Karpas-422 (cell line): ENCODE measurements around the gene BTG3. TPM values are rescaled to one million over a fixed set of nuclear protein-coding genes. Genes with fewer than 3 reads are reported as not detected.

Experiments
- small RNA-seq: library from RNA; depleted of rRNA; stranded (forward); fragments of <200 nt; gene quantifications from one replicate; pipeline ENCODE3, GENCODE V24; 2014
- total RNA-seq: library from RNA; depleted of rRNA; stranded (reverse); fragments of >200 nt; shearing (Covaris generic); gene quantifications from 2 replicates; pipeline ENCODE4 v1.2.3, GENCODE V29; 2014; ENCODE audit warnings: low replicate concordance; rRNA removed

Gene BTG3
- total RNA-seq, 1 experiment from 2014 or later, result 13.6 TPM

Small RNAs within 50 kb of the gene (small RNA-seq; reads per million reads assigned to genes)
- gene RF00019, result not detected

Other genes starting within 250 kb of the BTG3 start
- not detected in 2 replicates for gene CXADR, start 99.9 kb downstream of the BTG3 start, total RNA-seq
- 31.6 and 37.4 TPM in 2 replicates for gene C21orf91, start 206.5 kb upstream of the BTG3 start, total RNA-seq